ENCODE results near the gene LAMA3.

DNA sequence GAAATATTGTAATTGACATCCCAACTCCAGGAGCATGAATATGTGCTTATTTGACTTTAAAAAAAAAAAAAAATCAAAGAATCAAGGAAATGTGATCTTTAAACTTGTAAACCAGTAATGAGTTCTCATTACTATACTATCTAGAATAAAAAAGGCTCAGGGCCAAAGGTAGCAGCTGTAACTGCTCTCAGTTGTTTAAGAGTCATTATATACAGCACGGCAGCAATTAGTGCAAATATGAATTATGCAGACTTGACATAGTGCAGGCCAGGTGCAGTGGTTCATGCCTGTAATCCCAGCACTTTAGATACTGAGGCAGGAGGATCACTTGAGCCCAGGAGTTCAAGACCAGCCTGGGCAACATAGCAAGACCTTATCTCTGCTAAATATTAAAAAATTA, 199.6 kb downstream of the LAMA3 start:
- no peak for TF ChIP-seq CTCF (conservative IDR thresholded peaks at IDR 0.05 in 1 of 2, IDR thresholded peaks at IDR 0.05 in 1 of 2; ENCODE audit: low read depth in 1 of 2, low read length in 2 of 2)
- TF ChIP-seq EZH2 (IDR thresholded peaks at IDR 0.05; ENCODE audit: low read length, missing control alignments): no peak
